ENCODE results near the gene RAB27B.

GRCh38 chr18:54802178-54802577 is 26.1 kb upstream of the RAB27B start:
- no peak for TF ChIP-seq ZNF223 (tag by site-specific recombination; IDR thresholded peaks at IDR 0.05)
- TF ChIP-seq ZFP37 (tag by site-specific recombination; IDR thresholded peaks at IDR 0.05): no peak
- no peak for TF ChIP-seq ZNF214 (tag by site-specific recombination; IDR thresholded peaks at IDR 0.05; ENCODE audit: borderline replicate concordance)
- TF ChIP-seq ZBTB26 (tag by site-specific recombination; optimal IDR thresholded peaks at IDR 0.05): no peak
- TF ChIP-seq CTCF (tag by site-specific recombination; IDR thresholded peaks at IDR 0.05): no peak
- no peak for TF ChIP-seq KLF7 (tag by site-specific recombination; IDR thresholded peaks at IDR 0.05; ENCODE audit: borderline replicate concordance)
- TF ChIP-seq PRDM6 (tag by site-specific recombination; IDR thresholded peaks at IDR 0.05): no peak
- TF ChIP-seq KLF9 (tag by site-specific recombination; IDR thresholded peaks at IDR 0.05; ENCODE audit: low read depth): no peak
- TF ChIP-seq ZNF544 (tag by site-specific recombination; IDR thresholded peaks at IDR 0.05): no peak
- no peak for TF ChIP-seq ZBTB7A (tag by site-specific recombination; IDR thresholded peaks at IDR 0.05; ENCODE audit: low read depth)

All from HEK293 (cell line).